ENCODE data around the gene CIAO2A. TPM values are rescaled to one million over a fixed set of nuclear protein-coding genes. Genes with fewer than 3 reads are reported as not detected.

Gene CIAO2A
- total RNA-seq, 2 experiments from 2014 or later = 78.7 to 84.7 TPM

Small RNA genes within 50 kb of the gene (small RNA-seq; reads per million reads assigned to genes)
- not detected for gene RF00019

Other genes with a start within 250 kb of the CIAO2A start
- gene DAPK2, start 47.4 kb downstream of the CIAO2A start, total RNA-seq (2014; rRNA removed; shearing (Covaris generic)) = 0.03 and 1.2 TPM in 2 replicates
- 0.36 TPM in 1 of 2 replicates, not detected in the other for gene DAPK2, start 47.4 kb downstream of the CIAO2A start, total RNA-seq (2022)
- gene SNX1, start 2.1 kb upstream of the CIAO2A start, total RNA-seq (2014; rRNA removed; shearing (Covaris generic)) = 30.1 and 39.4 TPM in 2 replicates
- gene SNX1, start 2.1 kb upstream of the CIAO2A start, total RNA-seq (2022) = 126 and 129 TPM in 2 replicates
- gene SNX22, start 57.9 kb upstream of the CIAO2A start, total RNA-seq (2014; rRNA removed; shearing (Covaris generic)) = 63.1 and 65.7 TPM in 2 replicates
- gene SNX22, start 57.9 kb upstream of the CIAO2A start, total RNA-seq (2022) = 61.6 and 68.8 TPM in 2 replicates
- gene PPIB, start 69.2 kb upstream of the CIAO2A start, total RNA-seq (2014; rRNA removed; shearing (Covaris generic)) = 243 and 263 TPM in 2 replicates
- 248 and 307 TPM in 2 replicates for gene PPIB, start 69.2 kb upstream of the CIAO2A start, total RNA-seq (2022)